ENCODE measurements around the gene IL16. TPM values are rescaled to one million over a fixed set of nuclear protein-coding genes. Genes with fewer than 3 reads are reported as not detected.

IL16 gene
- total RNA-seq, 1 experiment from 2014 or later = 1.8 TPM

DNA sequence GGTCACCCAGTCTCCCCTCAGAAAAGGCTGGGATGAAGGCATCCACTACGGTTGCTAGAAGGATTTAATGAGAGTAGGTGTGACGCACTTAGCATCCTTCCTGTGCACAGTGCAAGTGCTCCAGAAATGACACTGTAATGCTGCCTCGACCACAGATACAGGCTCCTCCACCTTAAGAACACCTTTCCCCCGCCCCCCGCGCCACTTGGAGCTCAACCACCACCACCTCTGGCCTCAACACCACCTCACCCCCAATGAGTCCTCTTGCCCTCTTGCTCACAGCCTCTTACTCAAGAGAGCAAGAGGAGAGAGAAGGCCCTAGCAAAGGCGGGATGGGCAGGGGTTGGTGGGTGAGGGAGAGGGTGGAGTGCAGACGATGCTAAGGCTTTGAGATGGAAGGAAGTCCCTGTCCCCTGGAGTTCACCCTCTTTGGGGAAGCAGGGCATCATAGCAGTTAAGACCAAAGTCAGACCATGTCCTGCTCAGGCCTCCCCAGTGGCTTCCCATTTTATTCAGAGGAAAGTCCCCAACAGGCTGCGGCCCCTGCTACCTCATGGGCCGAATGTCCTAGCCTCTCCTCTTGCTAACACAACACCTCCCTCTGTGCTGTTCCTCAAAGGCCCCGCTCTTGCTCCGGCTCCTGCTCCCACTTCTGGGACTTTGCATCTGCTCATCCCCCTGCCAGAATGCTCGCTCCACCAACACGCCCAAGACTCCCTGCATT is 118.9 kb downstream of the IL16 start:
- Histone ChIP-seq H3K27ac (ENCODE audit: low read depth, low read length, poor library complexity, severe bottlenecking) (no peak overlapping the region), H3K4me3 (ENCODE audit: low read depth, low read length, poor library complexity, severe bottlenecking) (no peak overlapping the region), H3K9me3 (ENCODE audit: low read depth, low read length, poor library complexity, severe bottlenecking) (no peaks in the 10 kb centered on the region), H3K4me1 (ENCODE audit: insufficient read depth, low read length, poor library complexity, severe bottlenecking) (no peaks in the 10 kb centered on the region), H3K36me3 (ENCODE audit: insufficient read depth, low read length, poor library complexity, severe bottlenecking) (no peaks in the 10 kb centered on the region), H3K27me3 (replicated peaks; ENCODE audit: insufficient read depth, low read depth, low read length, poor library complexity) (no peaks in the 10 kb centered on the region)
- intact Hi-C loops (cut with micrococcal nuclease; ENCODE audit: unreplicated experiment) = no loop called here
- POLR2A ChIA-PET (ENCODE audit: low non-redundant PET) = interaction anchor here (0.6 kb wide), 1 partner anchor 424 kb away, joined by 3 read pairs; no protein-coding TSS in a partner anchor
- no peak for TF ChIP-seq EZH2 (IDR thresholded peaks at IDR 0.05; ENCODE audit: borderline replicate concordance, low read depth, low read length, poor library complexity, severe bottlenecking)
- TF ChIP-seq, protein P1, sequence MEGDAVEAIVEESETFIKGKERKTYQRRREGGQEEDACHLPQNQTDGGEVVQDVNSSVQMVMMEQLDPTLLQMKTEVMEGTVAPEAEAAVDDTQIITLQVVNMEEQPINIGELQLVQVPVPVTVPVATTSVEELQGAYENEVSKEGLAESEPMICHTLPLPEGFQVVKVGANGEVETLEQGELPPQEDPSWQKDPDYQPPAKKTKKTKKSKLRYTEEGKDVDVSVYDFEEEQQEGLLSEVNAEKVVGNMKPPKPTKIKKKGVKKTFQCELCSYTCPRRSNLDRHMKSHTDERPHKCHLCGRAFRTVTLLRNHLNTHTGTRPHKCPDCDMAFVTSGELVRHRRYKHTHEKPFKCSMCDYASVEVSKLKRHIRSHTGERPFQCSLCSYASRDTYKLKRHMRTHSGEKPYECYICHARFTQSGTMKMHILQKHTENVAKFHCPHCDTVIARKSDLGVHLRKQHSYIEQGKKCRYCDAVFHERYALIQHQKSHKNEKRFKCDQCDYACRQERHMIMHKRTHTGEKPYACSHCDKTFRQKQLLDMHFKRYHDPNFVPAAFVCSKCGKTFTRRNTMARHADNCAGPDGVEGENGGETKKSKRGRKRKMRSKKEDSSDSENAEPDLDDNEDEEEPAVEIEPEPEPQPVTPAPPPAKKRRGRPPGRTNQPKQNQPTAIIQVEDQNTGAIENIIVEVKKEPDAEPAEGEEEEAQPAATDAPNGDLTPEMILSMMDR (conservative IDR thresholded peaks at IDR 0.05; ENCODE audit: low read depth, low read length) = no peak
- no TSS peak for BruUV-seq (replicated peaks)
- CTCF ChIA-PET = no interaction called here
- DNase-seq (ENCODE audit: low spot score) = no peak

DNA sequence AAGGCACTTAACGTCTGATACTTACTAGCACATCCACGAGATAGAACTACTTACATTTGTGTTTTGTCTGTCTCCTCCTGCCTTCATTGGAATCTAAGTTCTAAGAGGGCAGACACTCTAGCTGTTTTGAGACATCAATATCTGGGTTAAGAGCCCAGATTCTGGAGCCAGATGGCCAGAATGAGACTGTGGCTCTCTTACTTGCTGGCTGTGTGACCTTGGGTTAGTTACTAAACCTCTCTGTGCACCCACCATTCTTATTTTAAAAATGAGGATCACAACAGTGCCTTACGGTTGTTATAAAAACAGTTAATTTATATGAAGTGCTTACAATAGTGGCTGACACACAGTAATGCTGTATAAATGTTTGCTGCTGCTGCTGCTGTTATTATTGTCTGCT is 119.6 kb downstream of the IL16 start:
- POLR2A ChIA-PET (ENCODE audit: low non-redundant PET) = no interaction called here
- Histone ChIP-seq H3K36me3 (ENCODE audit: insufficient read depth, low read length, poor library complexity, severe bottlenecking) (no peaks in the 10 kb centered on the region), H3K27ac (ENCODE audit: low read depth, low read length, poor library complexity, severe bottlenecking) (no peak overlapping the region), H3K9me3 (ENCODE audit: low read depth, low read length, poor library complexity, severe bottlenecking) (no peaks in the 10 kb centered on the region), H3K4me1 (ENCODE audit: insufficient read depth, low read length, poor library complexity, severe bottlenecking) (no peaks in the 10 kb centered on the region), H3K27me3 (replicated peaks; ENCODE audit: insufficient read depth, low read depth, low read length, poor library complexity) (no peaks in the 10 kb centered on the region), H3K4me3 (ENCODE audit: low read depth, low read length, poor library complexity, severe bottlenecking) (no peak overlapping the region)
- no peak for DNase-seq (ENCODE audit: low spot score)
- CTCF ChIA-PET = no interaction called here
- TF ChIP-seq EZH2 (IDR thresholded peaks at IDR 0.05; ENCODE audit: borderline replicate concordance, low read depth, low read length, poor library complexity, severe bottlenecking) = no peak
- TF ChIP-seq, protein P1 (conservative IDR thresholded peaks at IDR 0.05; ENCODE audit: low read depth, low read length) = no peak
- no TSS peak for BruUV-seq (replicated peaks)
- intact Hi-C loops (cut with micrococcal nuclease; ENCODE audit: unreplicated experiment) = no loop called here

DNA sequence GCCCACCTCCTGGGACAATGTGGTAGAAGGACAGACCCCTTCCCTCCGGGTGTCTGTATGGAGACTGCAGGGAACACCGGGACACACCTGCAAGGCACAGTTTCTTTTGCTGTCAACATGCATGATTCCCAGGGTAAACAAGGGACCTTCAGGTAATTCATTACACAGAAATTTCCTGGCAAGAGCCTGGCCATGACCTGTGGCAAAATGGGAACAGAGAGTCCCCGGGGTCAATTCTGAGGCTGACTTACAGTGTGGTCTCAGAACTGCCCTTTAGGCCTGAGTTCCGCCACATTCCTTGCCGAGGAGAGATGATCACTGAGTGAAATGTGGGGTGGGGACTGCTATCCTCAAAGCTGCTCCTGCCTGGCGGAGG is 121.0 kb downstream of the IL16 start:
- no peak overlapping the region for H3K4me3 ChIP-seq (ENCODE audit: low read depth, low read length, poor library complexity, severe bottlenecking)
- BruUV-seq (replicated peaks) = no TSS peak
- H3K9me3 ChIP-seq (ENCODE audit: low read depth, low read length, poor library complexity, severe bottlenecking) = no peaks in the 10 kb centered on the region
- intact Hi-C loops (cut with micrococcal nuclease; ENCODE audit: unreplicated experiment) = no loop called here
- no peak overlapping the region for H3K27ac ChIP-seq (ENCODE audit: low read depth, low read length, poor library complexity, severe bottlenecking)
- no peak for DNase-seq (ENCODE audit: low spot score)
- no peaks in the 10 kb centered on the region for H3K4me1 ChIP-seq (ENCODE audit: insufficient read depth, low read length, poor library complexity, severe bottlenecking)
- no peaks in the 10 kb centered on the region for H3K36me3 ChIP-seq (ENCODE audit: insufficient read depth, low read length, poor library complexity, severe bottlenecking)
- ChIA-PET CTCF (no interaction called here), POLR2A (ENCODE audit: low non-redundant PET) (no interaction called here)
- no peaks in the 10 kb centered on the region for H3K27me3 ChIP-seq (replicated peaks; ENCODE audit: insufficient read depth, low read depth, low read length, poor library complexity)
- TF ChIP-seq EZH2 (IDR thresholded peaks at IDR 0.05; ENCODE audit: borderline replicate concordance, low read depth, low read length, poor library complexity, severe bottlenecking) = no peak
- TF ChIP-seq, protein P1 (conservative IDR thresholded peaks at IDR 0.05; ENCODE audit: low read depth, low read length) = no peak
